Panc1 (cell line): Measurements from ENCODE around the gene FAM20A. TPM values are rescaled to one million over a fixed set of nuclear protein-coding genes. Genes with fewer than 3 reads are reported as not detected.

Source experiments
- ATAC-seq: fragments of 200-7000 bp; cut with Tn5 transposase; 2 replicates; pipeline ENCODE4 v1.9.1; 2020; ENCODE audit warnings: mild to moderate bottlenecking, moderate library complexity
- BruUV-seq: library from RNA; stranded (reverse); fragments of 400-500 nt; replicated peaks from 2 replicates; lab custom pipeline; 2021; lab: Mats Ljungman, UMichigan
- CTCF ChIA-PET: fragments of 300-600 bp; sonication (Branson Sonifier 250); formaldehyde crosslinking; loops from one replicate; lab custom pipeline; 2022; ENCODE audit warnings: antibody characterized with exemption; lab: Charles Lee
- POLR2A ChIA-PET: fragments of 300-600 bp; sonication (Branson Sonifier 250); formaldehyde crosslinking; loops from one replicate; lab custom pipeline; 2022; ENCODE audit warnings: antibody characterized with exemption; lab: Charles Lee
- DNase-seq: peaks from one replicate; pipeline ENCODE4 v3.0.0-alpha.2; 2010; ENCODE audit warnings: low read depth, low spot score
- H3K27ac ChIP-seq: 2 replicates; pipeline ENCODE4 v1.5.1; 2011; ENCODE audit warnings: mild to moderate bottlenecking, low read length, inconsistent platforms
- H3K27me3 ChIP-seq: fragments of 200-500 bp; sonication (Bioruptor generic); 2 replicates; pipeline ENCODE4 v1.6.0; 2014; ENCODE audit warnings: low read length, inconsistent platforms; ENCODE audit not compliant: control insufficient read depth, insufficient read depth
- H3K36me3 ChIP-seq: fragments of 200-500 bp; sonication (Bioruptor generic); 2 replicates; pipeline ENCODE4 v1.5.1; 2014; ENCODE audit warnings: inconsistent platforms, mild to moderate bottlenecking, low read length, moderate library complexity; ENCODE audit not compliant: control insufficient read depth, insufficient read depth
- H3K4me1 ChIP-seq: 2 replicates; pipeline ENCODE4 v1.5.1; 2011; ENCODE audit warnings: inconsistent platforms, mild to moderate bottlenecking, low read length, moderate library complexity; ENCODE audit not compliant: control insufficient read depth, insufficient read depth
- H3K4me3 ChIP-seq, 2 experiments: 2 replicates each; pipeline ENCODE4 v1.5.1; 2011 to 2012; ENCODE audit warnings: low read depth in 2 of 2, low read length in 2 of 2, mild to moderate bottlenecking in 2 of 2, inconsistent platforms in 1 of 2, moderate library complexity in 1 of 2
- H3K9me3 ChIP-seq: fragments of 200-500 bp; sonication (Bioruptor generic); 2 replicates; pipeline ENCODE4 v1.5.1; 2014; ENCODE audit warnings: low read depth, mild to moderate bottlenecking, inconsistent platforms, low read length, moderate library complexity; ENCODE audit not compliant: control insufficient read depth, insufficient read depth
- POLR2AphosphoS5 ChIP-seq: IDR thresholded peaks from 2 replicates; pipeline ENCODE4 v1.6.1; 2012; ENCODE audit warnings: mild to moderate bottlenecking, low read depth, low read length, moderate library complexity
- SIN3A ChIP-seq: IDR thresholded peaks from 2 replicates; pipeline ENCODE4 v1.6.1; 2012; ENCODE audit warnings: low read depth, mild to moderate bottlenecking, low read length, moderate library complexity, borderline replicate concordance; ENCODE audit not compliant: insufficient read depth
- TCF7L2 ChIP-seq: IDR thresholded peaks from 2 replicates; pipeline ENCODE4 v1.6.1; 2011; ENCODE audit warnings: mild to moderate bottlenecking, low read depth, low read length, inconsistent platforms
- in situ Hi-C: cut with HindIII; loops from 2 replicates; pipeline ENCODE4 v1.10.0; 2016; ENCODE audit warnings: low sequenced_read_pairs, low pct_unique_long_range_greater_than_20kb
- intact Hi-C: fragments of 100-400 bp; cut with micrococcal nuclease; formaldehyde crosslinking; loops from one replicate; pipeline ENCODE4 v1.10.0; 2022; ENCODE audit not compliant: unreplicated experiment
- total RNA-seq: library from RNA; stranded (reverse); gene quantifications from one replicate; pipeline ENCODE4 v1.2.1, GENCODE V29; 2021; ENCODE audit not compliant: unreplicated experiment
- TF ChIP-seq, protein P1 (sequence below), 2 experiments: IDR thresholded peaks; 2 replicates each; pipeline ENCODE4 v1.6.1; 2011 to 2012; ENCODE audit warnings: low read depth in 2 of 2, control low read depth in 1 of 2, low read length in 1 of 2, mild to moderate bottlenecking in 1 of 2, moderate library complexity in 1 of 2; ENCODE audit not compliant: insufficient read depth in 1 of 2
- TF ChIP-seq, protein P2 (sequence below): fragments of 450-650 bp; IDR thresholded peaks from 2 replicates; pipeline ENCODE4 v1.5.1; 2017; ENCODE audit warnings: mild to moderate bottlenecking

The FAM20A gene
- total RNA-seq, 1 experiment from 2014 or later, result 0.44 TPM

DNA sequence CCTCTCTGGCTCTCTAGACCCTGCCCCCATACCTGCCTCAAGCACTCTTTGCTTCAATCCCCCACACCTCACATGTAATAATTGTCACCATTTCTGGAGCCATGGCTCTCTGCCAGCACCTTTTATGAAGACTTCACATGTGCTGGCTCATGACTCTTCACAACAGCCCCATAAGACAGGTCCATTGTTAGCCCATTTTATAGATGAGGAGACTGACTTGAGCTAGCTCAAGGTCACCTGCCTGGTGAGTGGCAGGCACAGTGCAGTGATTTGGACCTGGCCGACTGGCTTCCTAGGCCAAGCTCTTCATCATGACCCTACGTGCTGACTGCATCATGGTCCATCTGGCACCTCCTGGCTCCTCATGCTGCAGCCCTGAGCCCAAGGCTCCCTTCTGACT, 25.0 kb downstream of the FAM20A start:
- Histone ChIP-seq H3K9me3 (no peaks in the 10 kb centered on the region), H3K27ac (no peak overlapping the region), H3K4me3 (no peak overlapping the region), H3K36me3 (no peaks in the 10 kb centered on the region), H3K4me1 (no peaks in the 10 kb centered on the region), H3K27me3 (no peaks in the 10 kb centered on the region)
- DNase-seq, result no peak
- in situ Hi-C loops, result no loop called here
- intact Hi-C loops, result no loop called here
- ChIA-PET POLR2A (no interaction called here), CTCF (no interaction called here)
- ATAC-seq, result no peak
- TF ChIP-seq SIN3A, result no peak
- TF ChIP-seq, protein P1, sequence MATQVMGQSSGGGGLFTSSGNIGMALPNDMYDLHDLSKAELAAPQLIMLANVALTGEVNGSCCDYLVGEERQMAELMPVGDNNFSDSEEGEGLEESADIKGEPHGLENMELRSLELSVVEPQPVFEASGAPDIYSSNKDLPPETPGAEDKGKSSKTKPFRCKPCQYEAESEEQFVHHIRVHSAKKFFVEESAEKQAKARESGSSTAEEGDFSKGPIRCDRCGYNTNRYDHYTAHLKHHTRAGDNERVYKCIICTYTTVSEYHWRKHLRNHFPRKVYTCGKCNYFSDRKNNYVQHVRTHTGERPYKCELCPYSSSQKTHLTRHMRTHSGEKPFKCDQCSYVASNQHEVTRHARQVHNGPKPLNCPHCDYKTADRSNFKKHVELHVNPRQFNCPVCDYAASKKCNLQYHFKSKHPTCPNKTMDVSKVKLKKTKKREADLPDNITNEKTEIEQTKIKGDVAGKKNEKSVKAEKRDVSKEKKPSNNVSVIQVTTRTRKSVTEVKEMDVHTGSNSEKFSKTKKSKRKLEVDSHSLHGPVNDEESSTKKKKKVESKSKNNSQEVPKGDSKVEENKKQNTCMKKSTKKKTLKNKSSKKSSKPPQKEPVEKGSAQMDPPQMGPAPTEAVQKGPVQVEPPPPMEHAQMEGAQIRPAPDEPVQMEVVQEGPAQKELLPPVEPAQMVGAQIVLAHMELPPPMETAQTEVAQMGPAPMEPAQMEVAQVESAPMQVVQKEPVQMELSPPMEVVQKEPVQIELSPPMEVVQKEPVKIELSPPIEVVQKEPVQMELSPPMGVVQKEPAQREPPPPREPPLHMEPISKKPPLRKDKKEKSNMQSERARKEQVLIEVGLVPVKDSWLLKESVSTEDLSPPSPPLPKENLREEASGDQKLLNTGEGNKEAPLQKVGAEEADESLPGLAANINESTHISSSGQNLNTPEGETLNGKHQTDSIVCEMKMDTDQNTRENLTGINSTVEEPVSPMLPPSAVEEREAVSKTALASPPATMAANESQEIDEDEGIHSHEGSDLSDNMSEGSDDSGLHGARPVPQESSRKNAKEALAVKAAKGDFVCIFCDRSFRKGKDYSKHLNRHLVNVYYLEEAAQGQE (IDR thresholded peaks at IDR 0.05; ENCODE audit: insufficient read depth in 1 of 2, low read depth in 2 of 2, low read length in 1 of 2), result no peak
- TF ChIP-seq, protein P2, sequence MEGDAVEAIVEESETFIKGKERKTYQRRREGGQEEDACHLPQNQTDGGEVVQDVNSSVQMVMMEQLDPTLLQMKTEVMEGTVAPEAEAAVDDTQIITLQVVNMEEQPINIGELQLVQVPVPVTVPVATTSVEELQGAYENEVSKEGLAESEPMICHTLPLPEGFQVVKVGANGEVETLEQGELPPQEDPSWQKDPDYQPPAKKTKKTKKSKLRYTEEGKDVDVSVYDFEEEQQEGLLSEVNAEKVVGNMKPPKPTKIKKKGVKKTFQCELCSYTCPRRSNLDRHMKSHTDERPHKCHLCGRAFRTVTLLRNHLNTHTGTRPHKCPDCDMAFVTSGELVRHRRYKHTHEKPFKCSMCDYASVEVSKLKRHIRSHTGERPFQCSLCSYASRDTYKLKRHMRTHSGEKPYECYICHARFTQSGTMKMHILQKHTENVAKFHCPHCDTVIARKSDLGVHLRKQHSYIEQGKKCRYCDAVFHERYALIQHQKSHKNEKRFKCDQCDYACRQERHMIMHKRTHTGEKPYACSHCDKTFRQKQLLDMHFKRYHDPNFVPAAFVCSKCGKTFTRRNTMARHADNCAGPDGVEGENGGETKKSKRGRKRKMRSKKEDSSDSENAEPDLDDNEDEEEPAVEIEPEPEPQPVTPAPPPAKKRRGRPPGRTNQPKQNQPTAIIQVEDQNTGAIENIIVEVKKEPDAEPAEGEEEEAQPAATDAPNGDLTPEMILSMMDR, result no peak
- no peak for TF ChIP-seq TCF7L2
- TF ChIP-seq POLR2AphosphoS5, result no peak
- no TSS peak for BruUV-seq

DNA sequence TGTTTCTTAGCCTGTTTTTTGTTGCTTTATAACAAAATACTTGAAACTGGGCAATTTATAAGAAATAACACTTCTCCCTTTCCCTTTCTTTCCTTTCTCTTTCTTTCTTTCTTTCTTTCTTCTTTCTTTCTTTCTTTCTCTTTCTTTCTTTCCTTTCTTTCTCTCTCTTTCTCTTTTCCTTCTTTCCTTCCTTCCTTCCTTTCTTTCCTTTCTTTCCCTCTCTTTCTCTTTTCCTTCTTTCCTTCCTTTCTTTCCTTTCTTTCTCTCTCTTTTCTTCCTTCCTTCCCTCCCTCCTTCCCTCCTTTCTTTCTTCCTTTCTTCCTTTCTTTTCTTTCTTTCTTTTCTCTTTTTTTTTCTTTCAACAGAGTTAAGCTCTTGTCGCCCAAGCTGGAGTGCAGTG, 27.8 kb downstream of the FAM20A start:
- Histone ChIP-seq H3K9me3 (no peaks in the 10 kb centered on the region), H3K27ac (no peak overlapping the region), H3K27me3 (no peaks in the 10 kb centered on the region), H3K4me3 (no peak overlapping the region), H3K4me1 (no peaks in the 10 kb centered on the region), H3K36me3 (no peaks in the 10 kb centered on the region)
- ATAC-seq, result no peak
- ChIA-PET CTCF (no interaction called here), POLR2A (no interaction called here)
- DNase-seq, result no peak
- intact Hi-C loops, result no loop called here
- BruUV-seq, result no TSS peak
- in situ Hi-C loops, result no loop called here
- TF ChIP-seq, protein P2, result no peak
- TF ChIP-seq SIN3A (no peak), POLR2AphosphoS5 (no peak), TCF7L2 (no peak)
- TF ChIP-seq, protein P1 (IDR thresholded peaks at IDR 0.05; ENCODE audit: insufficient read depth in 1 of 2, low read depth in 2 of 2, low read length in 1 of 2), result no peak
